Adrenal gland (tissue), 12 donors: ENCODE results near the gene SFXN5. TPM values are rescaled to one million over a fixed set of nuclear protein-coding genes. Genes with fewer than 3 reads are reported as not detected.

ENCODE experiments used
- DNase-seq, 7 donors: peaks; one replicate each; pipeline ENCODE4 v3.0.0-alpha.2; 2019 to 2020
- H3K27ac ChIP-seq, 5 donors: fragments of 200-600 bp; sonication (generic) in 4 of 5; 1 replicate in 3 of 5; 2 replicates in 2 of 5; pipeline versions ENCODE4 v1.5.1 to v1.8.0; 2016 to 2020; ENCODE audit warnings: mild to moderate bottlenecking in 1 of 5
- H3K27me3 ChIP-seq: fragments of 200-600 bp; 2 replicates; pipeline ENCODE4 v1.8.0; 2021
- H3K36me3 ChIP-seq, 2 donors: fragments of 200-600 bp; replicated peaks in 1 of 2; 1 replicate in 1 of 2; 2 replicates in 1 of 2; pipeline versions ENCODE4 v1.5.1 to v1.8.0; 2018 to 2022
- H3K4me1 ChIP-seq, 2 donors: fragments of 200-600 bp; replicated peaks in 1 of 2; 1 replicate in 1 of 2; 2 replicates in 1 of 2; pipeline versions ENCODE4 v1.5.1 to v1.8.0; 2018 to 2021
- H3K4me3 ChIP-seq, 4 donors: fragments of 200-600 bp; sonication (generic) in 3 of 4; one replicate each; pipeline ENCODE4 v1.5.1; 2016 to 2018
- H3K9me3 ChIP-seq, 3 donors: fragments of 200-600 bp; sonication (generic) in 1 of 3; replicated peaks in 1 of 3; 1 replicate in 2 of 3; 2 replicates in 1 of 3; pipeline versions ENCODE4 v1.5.1 to v1.8.0; 2016 to 2021
- POLR2A ChIP-seq, 2 donors: fragments of 450-650 bp; IDR thresholded peaks; one replicate each; pipeline ENCODE4 v1.6.1; 2017; ENCODE audit warnings: antibody characterized with exemption in 2 of 2, mild to moderate bottlenecking in 2 of 2, moderate library complexity in 1 of 2
- WGBS, 4 donors: extraction: QIAGEN DNeasy Blood & Tissue Kit in 2 of 4; methylation state at CpG; one replicate each; pipeline versions ENCODE4 v1.1.5 to v1.1.7; 2013 to 2017; 5-methylcytosine and 5-hydroxymethylcytosine counted together
- intact Hi-C, 2 donors: fragments of 100-400 bp; cut with DNase I; formaldehyde crosslinking; loops; one replicate each; pipeline versions ENCODE4 v1.14.1 to v1.15.0; 2022 to 2023
- polyA plus RNA-seq, 3 donors: library from polyadenylated mRNA; stranded (reverse); fragments of 200-250 nt in 2 of 3; fragments of 350-450 nt in 1 of 3; fragmentation: Illumina TruSeq in 1 of 3; extraction: RNeasy Lipid Tissue Mini Kit (QIAGEN cat#74804) in 1 of 3; gene quantifications; one replicate each; pipeline ENCODE4 v1.2.3, GENCODE V29; 2013 to 2014
- total RNA-seq, 9 donors: library from RNA; depleted of rRNA in 4 of 9; stranded (reverse); fragments of >200 nt in 4 of 9; fragments of 120-200 nt in 1 of 9; fragmentation: NEBNext Ultra II Directional in 1 of 9; extraction: Animal tissue kit (Norgen Biotek cat#: 25700) in 1 of 9; gene quantifications; one replicate each; pipeline versions ENCODE4 v1.1.0 to v1.2.4, GENCODE V29; 2013 to 2023
- TF ChIP-seq, protein P1 (sequence below), 6 experiments: fragments of 450-650 bp in 4 of 6; fragments of 200-600 bp in 2 of 6; sonication (generic) in 1 of 6; IDR thresholded peaks; 1 replicate in 5 of 6; 2 replicates in 1 of 6; pipeline versions ENCODE4 v1.5.1 to v1.8.0; 2016 to 2021; ENCODE audit warnings: antibody characterized with exemption in 6 of 6, mild to moderate bottlenecking in 2 of 6, moderate library complexity in 1 of 6
- donor health status: healthy with polysubstance abuse.
- donor health status: Bipolar disorder and iron deficiency.
- donor health status: DM: yes; HTN: yes; CAD: no.
- donor health status: DM: no; HTN: no; CAD: no.
- donor health status: DM: no; HTN: no; CAD: no.
- donor health status: DM: yes; HTN: yes; CAD: no.

Gene SFXN5
- total and polyA plus RNA-seq, 12 donors, result 12.2 to 56.5 (median 32.7) TPM

GRCh38 chr2:73078457-73079411, 7.2 kb upstream of the SFXN5 start:
- H3K27ac ChIP-seq, result no peak overlapping the region
- DNase-seq, result no peak
- intact Hi-C loops, result loop anchor here in 1 of 2 donors (5.0 kb wide), 1 partner anchor 86 kb away; no protein-coding TSS in a partner anchor
- H3K4me1 ChIP-seq, result no peaks in the 10 kb centered on the region
- H3K9me3 ChIP-seq, result no peaks in the 10 kb centered on the region
- H3K36me3 ChIP-seq, result peaks cover 0 to 21% of the 10 kb centered on the region in 2 donors
- H3K27me3 ChIP-seq, result no peaks in the 10 kb centered on the region
- no peak for TF ChIP-seq POLR2A (IDR thresholded peaks at IDR 0.05)
- TF ChIP-seq, protein P1, sequence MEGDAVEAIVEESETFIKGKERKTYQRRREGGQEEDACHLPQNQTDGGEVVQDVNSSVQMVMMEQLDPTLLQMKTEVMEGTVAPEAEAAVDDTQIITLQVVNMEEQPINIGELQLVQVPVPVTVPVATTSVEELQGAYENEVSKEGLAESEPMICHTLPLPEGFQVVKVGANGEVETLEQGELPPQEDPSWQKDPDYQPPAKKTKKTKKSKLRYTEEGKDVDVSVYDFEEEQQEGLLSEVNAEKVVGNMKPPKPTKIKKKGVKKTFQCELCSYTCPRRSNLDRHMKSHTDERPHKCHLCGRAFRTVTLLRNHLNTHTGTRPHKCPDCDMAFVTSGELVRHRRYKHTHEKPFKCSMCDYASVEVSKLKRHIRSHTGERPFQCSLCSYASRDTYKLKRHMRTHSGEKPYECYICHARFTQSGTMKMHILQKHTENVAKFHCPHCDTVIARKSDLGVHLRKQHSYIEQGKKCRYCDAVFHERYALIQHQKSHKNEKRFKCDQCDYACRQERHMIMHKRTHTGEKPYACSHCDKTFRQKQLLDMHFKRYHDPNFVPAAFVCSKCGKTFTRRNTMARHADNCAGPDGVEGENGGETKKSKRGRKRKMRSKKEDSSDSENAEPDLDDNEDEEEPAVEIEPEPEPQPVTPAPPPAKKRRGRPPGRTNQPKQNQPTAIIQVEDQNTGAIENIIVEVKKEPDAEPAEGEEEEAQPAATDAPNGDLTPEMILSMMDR (IDR thresholded peaks at IDR 0.05), result no peak
- no peak overlapping the region for H3K4me3 ChIP-seq
- WGBS, 4 donors, result 90 to 92% (median 92%) methylated on average over 13 of the region's 13 CpGs

DNA sequence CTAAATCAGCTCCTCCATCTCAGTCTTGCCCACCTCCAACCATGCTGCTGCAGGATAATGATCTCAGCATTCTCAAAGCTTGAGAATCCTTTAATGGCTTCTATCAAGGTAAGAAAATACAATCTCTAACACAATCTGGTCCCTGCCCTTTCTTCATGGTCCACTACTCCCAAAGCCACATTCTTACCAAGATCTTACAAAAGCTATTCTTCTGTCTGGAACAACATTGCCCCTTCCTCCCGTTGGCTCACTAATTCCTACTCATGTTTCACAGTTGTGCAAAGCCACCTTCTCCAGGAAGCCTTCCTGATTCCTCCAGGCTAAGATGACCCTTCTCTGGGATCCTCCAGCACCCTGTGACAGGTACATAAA, 5.9 kb upstream of the SFXN5 start:
- intact Hi-C loops, result loop anchor here in 1 of 2 donors (5.0 kb wide), 1 partner anchor 85 kb away; no protein-coding TSS in a partner anchor
- peaks cover 0 to 21% of the 10 kb centered on the region in 2 donors for H3K36me3 ChIP-seq
- 88 to 100% (median 90%) methylated on average over 1 of the region's 1 CpG for WGBS, 4 donors

DNA sequence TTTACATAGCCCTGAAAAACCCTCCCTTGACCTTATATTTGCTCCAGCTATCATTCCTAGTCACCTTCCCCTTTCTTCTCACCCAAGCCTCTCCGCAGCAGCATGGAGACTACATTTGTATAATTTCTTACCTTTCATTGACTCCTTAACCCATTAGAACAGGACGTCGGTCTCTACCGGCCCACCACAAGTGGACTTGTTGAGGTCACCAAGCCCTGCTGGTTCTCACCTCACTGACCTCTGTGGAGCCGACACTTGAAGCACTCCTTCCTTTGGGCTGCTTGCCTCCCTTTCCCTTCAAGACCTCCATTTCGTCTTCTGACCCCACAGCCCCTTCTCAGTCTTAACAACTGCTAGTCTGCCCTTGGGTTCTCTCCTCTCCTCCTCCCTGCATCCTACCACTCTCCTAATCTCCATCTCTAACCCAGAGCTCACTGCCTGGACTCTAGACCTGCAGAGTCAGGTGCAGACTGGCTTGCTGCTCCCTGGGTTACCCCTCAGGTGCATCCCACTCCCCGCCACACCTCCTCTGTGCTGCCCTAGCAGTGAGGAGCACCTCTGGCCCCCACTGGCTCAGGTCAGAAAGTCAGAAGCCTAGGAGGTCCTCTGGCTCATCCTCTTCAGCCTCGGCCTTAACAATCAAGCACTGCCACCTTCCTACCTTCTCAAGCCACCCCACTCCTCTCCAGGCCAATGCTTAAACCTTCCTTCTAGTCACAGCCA, 5.3 kb upstream of the SFXN5 start:
- peaks cover 0 to 21% of the 10 kb centered on the region in 2 donors for H3K36me3 ChIP-seq
- WGBS, 4 donors, result 89 to 95% (median 92%) methylated on average over 8 of the region's 8 CpGs
- no peak overlapping the region for H3K27ac ChIP-seq
- no peak for DNase-seq
- TF ChIP-seq POLR2A (IDR thresholded peaks at IDR 0.05), result no peak
- TF ChIP-seq, protein P1 (IDR thresholded peaks at IDR 0.05), result no peak
- H3K27me3 ChIP-seq, result no peaks in the 10 kb centered on the region
- H3K4me3 ChIP-seq, result no peak overlapping the region
- no peaks in the 10 kb centered on the region for H3K9me3 ChIP-seq
- peaks cover 6 to 8% of the 10 kb centered on the region in 2 donors for H3K4me1 ChIP-seq
- intact Hi-C loops, result loop anchor here in 1 of 2 donors (5.0 kb wide), 1 partner anchor 85 kb away; no protein-coding TSS in a partner anchor

More for the DNA sequence above, 5.9 kb upstream of the SFXN5 start:
- H3K9me3 ChIP-seq, result no peaks in the 10 kb centered on the region
- no peak overlapping the region for H3K4me3 ChIP-seq
- H3K27ac ChIP-seq, result no peak overlapping the region
- H3K4me1 ChIP-seq, result peaks cover under 1 to 3% of the 10 kb centered on the region in 2 donors
- no peak for DNase-seq
- no peaks in the 10 kb centered on the region for H3K27me3 ChIP-seq
- no peak for TF ChIP-seq POLR2A (IDR thresholded peaks at IDR 0.05)
- TF ChIP-seq, protein P1 (IDR thresholded peaks at IDR 0.05), result no peak
